HEK293 (cell line): ENCODE measurements around the gene AKIRIN1.

Experiments
- CTCF ChIP-seq: fragments of 450-650 bp; formaldehyde crosslinking; IDR thresholded peaks from 2 replicates; pipeline ENCODE4 v1.5.1; 2016; ENCODE audit warnings: missing biosample characterization, missing genetic modification characterization
- MYNN ChIP-seq: fragments of 450-650 bp; formaldehyde crosslinking; IDR thresholded peaks from 2 replicates; pipeline ENCODE4 v1.5.1; 2016; ENCODE audit warnings: missing biosample characterization, missing genetic modification characterization, borderline replicate concordance
- ZNF10 ChIP-seq: fragments of 450-650 bp; formaldehyde crosslinking; IDR thresholded peaks from 2 replicates; pipeline ENCODE4 v1.5.1; 2017; ENCODE audit warnings: missing biosample characterization, missing genetic modification characterization

DNA sequence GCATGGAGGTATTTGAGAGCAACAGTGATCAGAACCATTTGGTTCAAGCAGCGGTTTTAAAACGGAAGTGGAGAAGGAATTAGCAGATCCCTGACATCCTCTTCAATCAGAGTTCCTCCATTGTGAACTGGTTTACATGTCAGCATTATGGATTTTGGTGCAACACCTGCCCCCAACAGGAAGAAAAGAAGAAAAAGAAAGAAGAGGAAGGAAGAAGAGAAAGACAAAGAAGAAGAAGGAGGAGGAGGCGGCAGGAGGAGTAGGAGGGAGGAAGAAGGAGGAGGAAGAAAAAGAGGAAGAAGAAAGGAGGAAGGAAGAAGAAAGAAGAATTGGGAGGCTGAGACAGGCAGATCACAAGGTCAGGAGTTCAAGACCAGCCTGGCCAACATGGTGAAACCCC is 52.4 kb downstream of the AKIRIN1 start:
- no peak for TF ChIP-seq CTCF (tag by site-specific recombination)
- TF ChIP-seq ZNF10 (tag by site-specific recombination), result no peak
- no peak for TF ChIP-seq MYNN (tag by site-specific recombination)
